ENCODE data around the gene POFUT2.

POFUT2 gene

DNA sequence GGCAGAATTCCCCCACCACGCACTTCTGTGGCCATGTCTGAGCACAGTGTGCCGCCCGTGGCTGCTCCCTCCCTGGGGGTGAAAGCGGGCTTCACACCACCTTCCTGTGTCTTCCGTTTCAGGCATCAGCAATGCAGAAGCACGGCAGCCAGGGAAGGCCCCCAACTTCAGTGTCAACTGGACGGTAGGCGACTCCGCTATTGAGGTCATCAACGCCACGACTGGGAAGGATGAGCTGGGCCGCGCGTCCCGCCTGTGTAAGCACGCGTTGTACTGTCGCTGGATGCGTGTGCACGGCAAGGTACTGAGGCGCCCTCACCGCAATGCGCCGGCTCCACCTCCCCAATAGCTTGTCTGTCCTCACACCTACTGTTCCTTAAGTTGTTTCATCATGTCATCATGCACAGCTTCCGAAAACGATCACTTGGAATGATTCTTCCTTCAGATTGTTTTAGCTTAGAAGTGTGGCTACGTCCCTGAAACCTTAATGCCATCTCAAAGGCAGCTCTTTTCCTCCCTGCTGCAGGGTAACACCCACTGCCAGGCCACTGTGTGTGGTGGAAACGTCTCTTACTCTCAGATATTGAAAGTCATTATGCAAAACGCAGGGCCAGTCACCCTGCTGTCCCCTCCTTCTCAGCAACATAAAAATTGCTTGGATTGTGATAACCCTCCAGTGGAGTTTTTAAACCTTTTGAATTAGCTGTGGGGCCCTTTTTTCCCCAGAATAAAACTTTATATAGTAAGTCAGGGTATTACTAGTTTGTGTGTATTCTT is 66.8 kb downstream of the POFUT2 start:
- DNase-seq: no peak

DNA sequence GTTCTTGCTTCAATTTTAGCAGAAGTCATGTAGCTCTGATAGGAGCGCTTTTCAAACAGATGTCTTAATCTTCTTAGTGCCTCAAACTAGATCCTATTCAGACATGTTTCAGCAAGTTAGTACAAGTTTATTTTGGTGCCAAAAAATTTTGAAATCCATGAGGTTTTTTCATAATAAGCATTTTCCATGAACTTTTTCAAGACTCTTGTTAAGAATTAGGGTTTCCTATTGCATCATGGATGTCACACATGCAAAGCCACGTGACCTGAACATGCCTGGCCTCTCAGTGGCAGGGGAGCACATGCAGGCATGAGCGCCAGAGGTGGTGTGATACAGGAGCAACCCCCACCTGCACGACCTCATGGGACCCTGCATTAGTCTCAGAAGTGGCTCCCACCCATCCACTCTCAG is 67.6 kb downstream of the POFUT2 start:
- DNase-seq: no peak

DNA sequence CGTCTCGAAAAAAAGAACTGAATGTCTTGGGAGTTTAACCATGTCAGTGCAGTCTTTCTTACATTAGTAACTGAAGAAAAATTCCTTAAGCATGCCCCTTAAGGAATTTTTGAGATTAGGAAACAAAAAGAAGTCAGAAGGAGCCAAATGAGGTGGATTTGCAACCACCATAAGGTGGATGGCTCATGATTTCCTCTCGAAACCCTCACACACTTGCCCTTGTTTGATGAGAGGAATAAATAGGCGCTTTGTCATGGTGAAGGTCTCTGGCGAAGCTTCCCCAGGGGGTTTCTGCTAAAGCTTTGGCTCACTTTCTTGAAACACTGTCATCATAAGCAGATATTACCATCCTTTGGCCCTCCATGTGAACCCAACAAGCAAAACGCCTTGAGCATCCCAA is 68.2 kb downstream of the POFUT2 start:
- DNase-seq: no peak

DNA sequence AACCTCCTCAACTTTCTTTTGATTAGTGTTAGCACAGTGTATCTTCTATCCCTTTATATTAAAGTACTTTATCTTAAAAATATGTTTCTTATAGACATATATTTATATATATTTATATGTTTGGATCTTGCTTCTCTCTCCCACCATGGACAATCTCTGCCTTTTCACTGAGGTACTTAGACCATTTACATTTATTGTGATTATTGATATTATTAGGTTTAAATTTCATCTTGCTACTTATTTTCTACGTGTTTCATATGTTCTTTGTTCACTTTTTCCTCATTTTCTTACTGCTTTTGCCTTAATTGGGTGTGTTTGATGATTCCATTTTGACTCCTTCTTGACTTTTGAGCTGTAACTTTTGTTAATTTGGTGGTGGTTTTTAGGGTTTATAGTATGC is 70.7 kb downstream of the POFUT2 start:
- DNase-seq: no peak

DNA sequence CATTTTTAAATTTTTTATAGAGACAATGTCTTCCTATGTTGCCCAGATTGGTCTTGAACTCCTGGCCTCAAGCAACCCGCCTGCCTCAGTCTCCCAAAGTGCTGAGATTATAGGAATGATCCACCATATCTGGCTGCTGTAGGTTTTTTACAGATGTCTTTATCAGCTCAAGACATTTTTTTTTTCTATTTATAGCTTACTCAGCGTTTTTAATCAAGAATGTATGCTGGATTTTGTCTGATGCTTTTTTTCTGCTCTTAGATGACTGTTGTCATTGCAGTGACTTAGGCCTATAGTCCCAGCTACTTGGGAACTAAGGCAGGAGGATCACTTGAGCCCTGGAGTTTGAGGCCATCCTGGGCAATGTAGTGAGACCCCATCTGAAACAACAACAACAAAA is 72.5 kb downstream of the POFUT2 start:
- no peak for DNase-seq

Measured in suppressor macrophage treated with lipopolysaccharide for 4 hours (primary cell).